Right cardiac atrium (tissue), 5 donors: ENCODE measurements around the gene CFAP298. TPM values are rescaled to one million over a fixed set of nuclear protein-coding genes. Genes with fewer than 3 reads are reported as not detected.

Experiments
- ATAC-seq, 2 donors: fragments of 200-7000 bp; cut with Tn5 transposase; one replicate each; pipeline versions ENCODE4 v1.8.0 to v1.9.1; 2020; ENCODE audit warnings: moderate library complexity in 2 of 2, mild to moderate bottlenecking in 1 of 2
- DNase-seq, 3 donors: peaks; one replicate each; pipeline ENCODE4 v3.0.0-alpha.2; 2020
- H3K27ac ChIP-seq: one replicate; pipeline ENCODE4 v1.5.1; 2013; ENCODE audit warnings: mild to moderate bottlenecking, low read length, control low read depth, moderate library complexity
- H3K27me3 ChIP-seq: one replicate; pipeline ENCODE4 v1.6.1; 2013; ENCODE audit not compliant: control insufficient read depth, insufficient read depth
- H3K4me1 ChIP-seq: one replicate; pipeline ENCODE4 v1.6.1; 2013; ENCODE audit warnings: low read length; ENCODE audit not compliant: control insufficient read depth, insufficient read depth
- H3K4me3 ChIP-seq: one replicate; pipeline ENCODE4 v1.5.1; 2013; ENCODE audit warnings: low read length, control low read depth
- H3K9me3 ChIP-seq: one replicate; pipeline ENCODE4 v1.6.1; 2013; ENCODE audit warnings: low read length; ENCODE audit not compliant: control insufficient read depth
- WGBS: extraction: QIAGEN DNeasy Blood & Tissue Kit; methylation state at CpG from one replicate; pipeline ENCODE4 v1.1.7; 2013; 5-methylcytosine and 5-hydroxymethylcytosine counted together
- intact Hi-C, 4 donors: fragments of 100-400 bp; cut with DNase I; formaldehyde crosslinking; loops; one replicate each; pipeline versions ENCODE4 v1.11.0 to v1.14.0; 2022 to 2023
- polyA plus RNA-seq: library from polyadenylated mRNA; stranded (reverse); fragments of 200-250 nt; gene quantifications from one replicate; pipeline ENCODE4 v1.2.3, GENCODE V29; 2013
- total RNA-seq, 4 donors: library from RNA; stranded (reverse); fragmentation: NEBNext Ultra II Directional; extraction: Animal tissue kit (Norgen Biotek cat#: 25700); gene quantifications; one replicate each; pipeline ENCODE4 v1.2.1, GENCODE V29; 2021
- donor health status: healthy with polysubstance abuse.
- donor health status: DM: no; HTN: yes; CAD: no.
- donor health status: DM: no; HTN: no; CAD: no.
- donor health status: DM: no; HTN: yes; CAD: no; lungs with severe emphysema.
- donor health status: DM: yes; HTN: yes; CAD: no.

CFAP298 gene
- total and polyA plus RNA-seq, 5 donors = 21.5 to 29.8 (median 22.3) TPM

GRCh38 chr21:32581732-32582131 is 30.4 kb downstream of the CFAP298 start:
- no peak overlapping the region for H3K27ac ChIP-seq
- DNase-seq (no peak), ATAC-seq (no peak)
- no peaks in the 10 kb centered on the region for H3K27me3 ChIP-seq
- H3K4me1 ChIP-seq = no peaks in the 10 kb centered on the region
- H3K4me3 ChIP-seq = no peak overlapping the region
- H3K9me3 ChIP-seq = no peaks in the 10 kb centered on the region
- 92% methylated on average over 13 of the region's 13 CpGs for WGBS
- intact Hi-C loops = no loop called here

- Histone ChIP-seq H3K4me1 (no peaks in the 10 kb centered on the region), H3K9me3 (no peaks in the 10 kb centered on the region), H3K27me3 (no peaks in the 10 kb centered on the region), H3K4me3 (no peak overlapping the region), H3K27ac (no peak overlapping the region)
- no peak for DNase-seq
- WGBS = 90% methylated on average over 13 of the region's 13 CpGs
- no peak for ATAC-seq
- intact Hi-C loops = no loop called here
These were observed 31.2 kb downstream of the CFAP298 start for GRCh38 chr21:32580949-32581348.

- 63% methylated on average over 15 of the region's 15 CpGs for WGBS
- Histone ChIP-seq H3K27me3 (no peaks in the 10 kb centered on the region), H3K27ac (no peak overlapping the region), H3K4me1 (no peaks in the 10 kb centered on the region), H3K4me3 (no peak overlapping the region), H3K9me3 (no peaks in the 10 kb centered on the region)
- DNase-seq (no peak), ATAC-seq (no peak)
- intact Hi-C loops = loop anchor here in 1 of 4 donors (10.0 kb wide), 1 partner anchor 173 kb away; no protein-coding TSS in a partner anchor
These were observed 34.0 kb downstream of the CFAP298 start for GRCh38 chr21:32578107-32578691.

DNA sequence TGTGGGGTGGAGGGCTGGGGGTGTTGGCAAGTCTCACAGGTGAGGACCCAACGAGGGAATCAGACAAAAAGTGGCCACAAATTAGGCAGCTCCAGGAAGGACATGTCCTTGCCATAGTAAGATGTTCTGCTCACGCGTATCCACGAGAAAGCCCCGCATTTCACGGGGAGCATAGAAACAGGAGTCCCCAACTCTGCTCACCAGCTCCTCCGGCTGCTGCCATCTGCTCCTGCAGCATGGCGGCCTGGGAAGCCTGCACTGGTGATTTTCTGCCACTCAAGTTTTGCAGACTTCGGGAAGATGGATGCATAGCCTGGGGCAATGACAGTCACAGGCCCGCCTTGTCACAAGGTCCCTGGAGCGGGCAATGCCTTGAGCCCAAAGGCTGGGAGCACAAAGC is 36.2 kb downstream of the CFAP298 start:
- H3K27me3 ChIP-seq = no peaks in the 10 kb centered on the region
- no peaks in the 10 kb centered on the region for H3K4me1 ChIP-seq
- ATAC-seq (no peak), DNase-seq (no peak)
- 92% methylated on average over 11 of the region's 11 CpGs for WGBS
- intact Hi-C loops = loop anchor here in 1 of 4 donors (10.0 kb wide), 1 partner anchor 171 kb away; no protein-coding TSS in a partner anchor
- no peak overlapping the region for H3K4me3 ChIP-seq
- no peak overlapping the region for H3K27ac ChIP-seq
- H3K9me3 ChIP-seq = no peaks in the 10 kb centered on the region

DNA sequence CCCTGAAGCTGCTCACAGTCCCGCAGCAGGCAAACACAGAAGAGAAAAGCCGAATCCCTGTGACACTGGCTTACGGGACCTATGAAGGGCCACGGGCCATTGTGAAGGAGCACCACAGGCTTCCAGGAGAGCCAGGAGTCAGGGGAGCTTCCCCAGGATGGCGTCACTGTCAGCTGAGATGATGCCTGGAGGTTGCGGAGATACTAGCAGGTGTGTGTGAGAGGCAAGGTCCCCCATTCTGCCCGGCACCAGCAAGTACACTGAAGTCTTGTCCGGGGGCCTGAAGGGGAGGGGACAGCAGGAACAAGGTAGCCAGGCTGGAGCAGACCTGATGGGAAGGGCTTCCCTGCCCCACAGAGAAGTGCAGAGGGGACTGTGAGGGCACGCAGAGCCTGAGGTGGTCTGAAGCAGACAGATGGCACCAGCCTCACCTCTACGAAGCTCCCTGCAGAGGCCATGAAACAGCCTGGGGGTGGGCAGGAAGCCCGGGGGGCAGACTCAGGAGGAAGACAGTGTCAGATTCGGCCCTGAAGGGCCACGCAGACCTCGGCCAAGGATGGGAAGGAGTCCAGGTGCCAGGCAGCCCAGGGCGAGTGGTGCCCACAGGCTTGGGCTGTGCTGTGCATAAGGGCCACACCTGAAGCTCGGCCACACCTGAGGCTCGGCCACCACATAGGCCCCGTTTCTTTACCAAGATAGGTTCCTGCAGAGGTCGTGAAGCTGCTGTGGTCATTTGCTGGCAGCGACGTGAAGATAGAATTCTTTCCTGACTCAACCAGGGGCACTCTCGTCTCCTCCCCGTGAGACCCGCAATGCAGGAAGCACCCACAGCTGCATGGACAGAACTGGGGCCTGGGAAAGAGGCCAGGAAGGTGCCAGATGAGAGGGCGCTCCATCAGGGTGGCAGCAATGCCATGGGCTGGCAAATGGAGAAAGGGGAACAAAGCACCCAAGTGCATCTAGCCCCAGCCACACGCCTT is 36.9 kb downstream of the CFAP298 start:
- no peak overlapping the region for H3K27ac ChIP-seq
- peak in 1 of 2 donors; percentile 27 for ATAC-seq
- intact Hi-C loops = loop anchor here in 2 of 4 donors (5.0 to 10.0 kb wide), 2 partner anchors 170 to 173 kb away; no protein-coding TSS in a partner anchor
- H3K4me3 ChIP-seq = no peak overlapping the region
- H3K9me3 ChIP-seq = no peaks in the 10 kb centered on the region
- no peaks in the 10 kb centered on the region for H3K4me1 ChIP-seq
- DNase-seq = no peak
- WGBS = 87% methylated on average over 26 of the region's 26 CpGs
- H3K27me3 ChIP-seq = no peaks in the 10 kb centered on the region

DNA sequence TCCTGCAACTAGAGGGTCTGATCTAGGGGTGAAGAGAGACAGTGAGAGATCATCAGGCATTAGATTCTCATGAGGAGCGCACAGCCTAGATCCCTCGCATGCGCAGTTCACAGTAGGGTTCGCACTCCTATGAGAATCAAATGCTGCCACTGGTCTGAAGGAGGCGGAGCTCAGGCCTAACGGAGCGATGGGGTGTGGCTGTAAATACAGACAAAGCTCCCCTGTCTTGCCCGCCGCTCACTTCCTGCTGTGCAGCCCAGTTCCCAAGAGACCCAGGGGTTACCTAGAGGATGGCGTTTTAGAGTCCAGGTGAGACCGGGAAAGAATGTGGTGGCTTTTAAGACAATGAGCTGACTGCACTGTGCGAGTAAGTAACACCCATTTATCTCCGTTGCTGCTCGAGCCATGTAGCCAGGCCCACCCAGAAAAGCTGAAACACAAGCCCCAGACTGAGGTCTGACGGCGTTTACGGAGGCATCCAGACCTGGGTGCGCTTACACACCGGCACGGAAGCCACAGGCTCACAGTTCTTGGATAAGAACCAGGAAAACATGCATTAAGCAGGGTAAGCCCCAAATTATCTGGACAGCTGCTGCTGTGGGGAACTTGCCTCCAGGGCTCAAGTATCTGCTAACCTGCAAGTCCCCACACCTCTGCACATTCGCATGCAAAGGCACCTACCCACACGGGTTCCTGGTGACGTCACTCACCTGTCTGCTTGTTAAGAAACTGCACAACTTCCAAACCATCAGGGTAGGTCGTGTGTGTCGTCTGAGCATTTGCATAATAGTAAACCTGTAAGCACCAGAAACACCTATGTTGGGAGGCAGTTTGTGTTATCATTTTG is 39.4 kb downstream of the CFAP298 start:
- Histone ChIP-seq H3K4me3 (no peak overlapping the region), H3K9me3 (no peaks in the 10 kb centered on the region), H3K27ac (no peak overlapping the region), H3K27me3 (no peaks in the 10 kb centered on the region), H3K4me1 (no peaks in the 10 kb centered on the region)
- ATAC-seq (no peak), DNase-seq (no peak)
- 72% methylated on average over 25 of the region's 25 CpGs for WGBS
- intact Hi-C loops = loop anchor here in 2 of 4 donors (5.0 to 10.0 kb wide), 2 partner anchors 168 to 170 kb away; no protein-coding TSS in a partner anchor

DNA sequence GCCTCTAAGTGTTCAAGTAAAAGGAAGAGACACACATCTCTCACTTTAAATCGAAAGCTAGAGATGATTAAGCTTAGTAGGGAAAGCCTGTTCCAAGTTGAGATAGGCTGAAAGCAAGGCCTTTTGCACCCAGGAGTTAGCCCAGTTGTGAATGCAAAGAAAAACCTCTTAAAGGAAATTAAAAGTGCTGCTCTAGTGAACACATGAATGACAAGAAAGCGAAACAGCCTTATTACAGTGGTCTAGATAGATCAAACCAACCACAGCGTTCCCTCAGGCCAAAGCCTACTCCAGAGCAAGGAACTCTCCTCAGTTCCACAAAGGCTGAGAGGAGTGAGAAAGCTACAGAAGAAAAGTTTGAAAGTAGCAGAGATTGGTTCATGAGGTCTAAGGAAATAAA is 41.7 kb downstream of the CFAP298 start:
- H3K4me1 ChIP-seq = no peaks in the 10 kb centered on the region
- H3K27ac ChIP-seq = no peak overlapping the region
- DNase-seq (no peak), ATAC-seq (no peak)
- H3K4me3 ChIP-seq = no peak overlapping the region
- H3K9me3 ChIP-seq = no peaks in the 10 kb centered on the region
- H3K27me3 ChIP-seq = no peaks in the 10 kb centered on the region
- WGBS = 97% methylated on average over 3 of the region's 3 CpGs
- intact Hi-C loops = loop anchor here in 2 of 4 donors (5.0 to 10.0 kb wide), 2 partner anchors 166 to 168 kb away; no protein-coding TSS in a partner anchor

DNA sequence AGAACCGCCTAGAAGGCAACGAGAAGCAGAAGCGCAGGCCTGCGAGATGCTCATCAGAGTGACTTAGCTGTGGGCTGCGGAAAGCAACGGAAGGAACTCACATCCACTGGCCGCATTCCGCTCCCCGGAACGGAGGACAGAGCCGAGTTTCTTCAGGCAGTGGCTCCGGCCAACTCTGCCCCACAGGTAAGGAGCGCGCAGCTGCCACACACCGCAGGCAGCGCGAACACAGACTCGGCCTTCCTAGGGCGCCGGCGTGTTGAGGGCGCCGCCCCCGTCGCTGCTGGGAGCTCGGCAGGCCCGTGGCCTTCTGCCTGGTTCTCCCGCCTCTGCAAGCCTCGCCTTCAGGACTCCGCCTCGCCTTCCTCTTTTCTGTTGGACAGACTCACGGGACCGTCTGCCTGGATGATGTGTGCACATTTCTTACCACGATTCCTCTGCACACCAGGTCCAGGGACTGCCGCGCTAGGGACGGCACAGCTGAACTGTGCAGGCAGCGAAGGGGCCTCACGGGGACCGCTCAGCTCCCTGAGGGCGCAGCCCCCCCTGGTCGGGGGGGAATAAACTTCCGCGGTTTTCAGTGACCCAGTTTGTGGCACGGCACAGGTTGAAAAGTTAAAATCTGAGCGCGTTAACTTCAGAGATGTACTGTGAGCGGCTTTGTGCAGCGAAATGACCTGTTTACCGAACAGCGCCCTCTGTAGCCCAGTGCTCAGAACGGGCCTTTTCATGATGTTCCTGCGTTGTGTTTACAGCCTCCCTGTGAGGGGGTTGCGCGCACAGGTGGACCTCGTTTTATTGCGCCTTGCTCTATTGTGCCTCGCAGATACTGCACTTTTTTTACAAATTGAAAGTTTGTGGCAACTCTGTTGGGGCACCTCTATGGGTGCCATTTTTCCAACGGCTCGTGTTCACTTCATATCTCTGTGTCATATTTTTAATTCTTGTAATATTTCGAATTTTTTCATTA is 42.6 kb downstream of the CFAP298 start:
- H3K4me1 ChIP-seq = no peaks in the 10 kb centered on the region
- H3K9me3 ChIP-seq = no peaks in the 10 kb centered on the region
- peak overlapping the region; percentile 38 for H3K4me3 ChIP-seq
- 4% methylated on average over 61 of the region's 61 CpGs for WGBS
- peak; percentile 75 to 91 (median 84) for DNase-seq
- ATAC-seq = peak; percentile 93 to 95
- H3K27me3 ChIP-seq = no peaks in the 10 kb centered on the region
- H3K27ac ChIP-seq = peak overlapping the region; percentile 22
- intact Hi-C loops = loop anchor here (5.0 to 10.0 kb wide), 4 partner anchors 105 to 167 kb away; partner anchors contain the start of gene EVA1C (in 1 of the 4)

DNA sequence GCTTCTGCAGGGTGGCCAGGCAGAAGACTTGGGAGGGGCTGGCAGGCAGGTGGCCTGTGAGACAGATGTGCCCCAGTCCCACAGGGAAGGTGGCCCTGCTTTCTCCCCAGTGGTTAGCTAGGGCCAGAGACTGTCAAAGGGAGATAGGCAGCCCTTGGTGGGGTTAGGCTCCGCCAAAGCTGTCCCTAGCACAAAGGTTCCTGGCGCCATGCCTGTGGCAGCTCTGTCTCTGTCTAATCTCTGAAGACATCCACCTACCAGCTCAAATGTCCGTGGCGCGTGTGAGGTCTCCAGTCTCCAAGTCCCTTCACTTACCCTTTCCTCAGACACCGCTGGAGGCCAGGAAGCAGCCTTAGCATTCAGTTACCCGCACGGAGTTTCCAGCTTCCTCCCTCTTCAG is 44.6 kb downstream of the CFAP298 start:
- no peak overlapping the region for H3K27ac ChIP-seq
- ATAC-seq (no peak), DNase-seq (no peak)
- intact Hi-C loops = loop anchor here in 2 of 4 donors (5.0 to 10.0 kb wide), 3 partner anchors 103 to 165 kb away; partner anchors contain the start of gene EVA1C (in 1 of the 2)
- H3K9me3 ChIP-seq = no peaks in the 10 kb centered on the region
- no peak overlapping the region for H3K4me3 ChIP-seq
- H3K27me3 ChIP-seq = no peaks in the 10 kb centered on the region
- H3K4me1 ChIP-seq = no peaks in the 10 kb centered on the region
- WGBS = 94% methylated on average over 8 of the region's 8 CpGs
